ENCODE measurements around the gene KCNMB2. TPM values are rescaled to one million over a fixed set of nuclear protein-coding genes. Genes with fewer than 3 reads are reported as not detected.
"Not testable (repeated sequence)": the region's sequence is repeated elsewhere in the genome, so short reads cannot be mapped to it uniquely, and the experiment has no call there.

KCNMB2 gene
- total RNA-seq, 1 donor = 1.1 TPM

GRCh38 chr3:178850450-178851190 lies 314.4 kb downstream of the KCNMB2 start:
- Histone ChIP-seq H3K4me2 (ENCODE audit: insufficient read depth, low read length) (no peak overlapping the region), H3K9me3 (ENCODE audit: low read depth, low read length) (no peaks in the 10 kb centered on the region), H3K4me1 (ENCODE audit: insufficient read depth, low read length) (peaks cover 22% of the 10 kb centered on the region), H4K20me1 (ENCODE audit: insufficient read depth, low read length) (no peaks in the 10 kb centered on the region), H3K36me3 (ENCODE audit: insufficient read depth, low read length) (no peaks in the 10 kb centered on the region), H3K27me3 (ENCODE audit: insufficient read depth, low read length) (no peaks in the 10 kb centered on the region), H3K4me3 (ENCODE audit: insufficient read depth, low read length) (no peak overlapping the region), H3K79me2 (ENCODE audit: insufficient read depth, low read length) (no peaks in the 10 kb centered on the region), H2AFZ (ENCODE audit: low read length) (no peak overlapping the region), H3K27ac (ENCODE audit: low read depth, low read length) (no peak overlapping the region)
- DNase-seq (ENCODE audit: insufficient read length, low spot score, missing footprints) = no peak
- no peak for TF ChIP-seq CTCF (IDR thresholded peaks at IDR 0.05; ENCODE audit: extremely low read depth, low read depth, low read length)

DNA sequence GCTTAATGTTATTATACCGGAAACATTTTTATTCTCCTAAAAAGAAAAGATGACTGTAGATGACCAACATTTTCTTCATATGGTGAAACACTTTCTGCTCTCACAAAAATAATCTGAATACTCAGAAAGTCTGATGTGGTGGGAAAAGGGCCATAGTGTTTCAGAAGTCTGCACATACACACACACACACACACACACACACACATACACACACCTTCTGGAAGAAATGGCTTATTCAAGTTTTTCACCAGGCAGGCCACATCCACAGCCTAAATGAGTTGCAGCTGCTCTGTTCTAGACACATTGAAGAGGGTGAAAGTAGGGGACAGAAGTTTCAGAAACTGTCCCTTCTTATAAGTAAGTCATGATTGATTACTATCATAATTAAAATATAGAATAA lies 315.3 kb downstream of the KCNMB2 start:
- Histone ChIP-seq H4K20me1 (ENCODE audit: insufficient read depth, low read length) (no peaks in the 10 kb centered on the region), H3K4me2 (ENCODE audit: insufficient read depth, low read length) (no peak overlapping the region), H3K27ac (ENCODE audit: low read depth, low read length) (no peak overlapping the region), H3K9me3 (ENCODE audit: low read depth, low read length) (no peaks in the 10 kb centered on the region), H3K36me3 (ENCODE audit: insufficient read depth, low read length) (no peaks in the 10 kb centered on the region), H3K27me3 (ENCODE audit: insufficient read depth, low read length) (no peaks in the 10 kb centered on the region), H3K4me3 (ENCODE audit: insufficient read depth, low read length) (no peak overlapping the region), H3K79me2 (ENCODE audit: insufficient read depth, low read length) (no peaks in the 10 kb centered on the region), H3K4me1 (ENCODE audit: insufficient read depth, low read length) (peaks cover 18% of the 10 kb centered on the region), H2AFZ (ENCODE audit: low read length) (no peak overlapping the region)
- no peak for DNase-seq (ENCODE audit: insufficient read length, low spot score, missing footprints)
- TF ChIP-seq CTCF (IDR thresholded peaks at IDR 0.05; ENCODE audit: extremely low read depth, low read depth, low read length) = no peak

DNA sequence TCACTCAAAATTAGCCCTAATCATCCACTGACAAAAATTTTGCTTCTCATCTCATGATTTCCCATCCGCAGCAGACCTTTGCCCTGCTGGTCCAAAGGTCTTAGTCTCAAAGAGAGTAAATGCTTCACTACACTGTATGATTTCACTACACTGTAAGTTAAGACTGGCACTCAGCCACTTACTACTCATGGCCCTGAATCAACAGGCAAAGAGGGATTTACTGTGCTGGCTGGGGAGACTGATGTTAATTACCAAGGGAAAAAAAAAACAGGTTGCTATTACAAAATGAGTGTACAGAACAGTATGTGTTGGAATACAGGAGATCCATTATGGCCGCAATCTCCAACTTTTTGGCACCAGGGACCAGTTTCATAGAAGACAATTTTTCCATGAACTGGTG lies 320.6 kb downstream of the KCNMB2 start:
- no peaks in the 10 kb centered on the region for H4K20me1 ChIP-seq (ENCODE audit: insufficient read depth, low read length)
- no peaks in the 10 kb centered on the region for H3K4me1 ChIP-seq (ENCODE audit: insufficient read depth, low read length)
- H3K36me3 ChIP-seq (ENCODE audit: insufficient read depth, low read length) = no peaks in the 10 kb centered on the region
- H3K27ac ChIP-seq (ENCODE audit: low read depth, low read length) = no peak overlapping the region
- DNase-seq (ENCODE audit: insufficient read length, low spot score, missing footprints) = no peak
- no peaks in the 10 kb centered on the region for H3K9me3 ChIP-seq (ENCODE audit: low read depth, low read length)
- H3K27me3 ChIP-seq (ENCODE audit: insufficient read depth, low read length) = no peaks in the 10 kb centered on the region
- no peak for TF ChIP-seq CTCF (IDR thresholded peaks at IDR 0.05; ENCODE audit: extremely low read depth, low read depth, low read length)
- no peak overlapping the region for H2AFZ ChIP-seq (ENCODE audit: low read length)
- no peaks in the 10 kb centered on the region for H3K79me2 ChIP-seq (ENCODE audit: insufficient read depth, low read length)
- H3K4me3 ChIP-seq (ENCODE audit: insufficient read depth, low read length) = no peak overlapping the region
- H3K4me2 ChIP-seq (ENCODE audit: insufficient read depth, low read length) = no peak overlapping the region

DNA sequence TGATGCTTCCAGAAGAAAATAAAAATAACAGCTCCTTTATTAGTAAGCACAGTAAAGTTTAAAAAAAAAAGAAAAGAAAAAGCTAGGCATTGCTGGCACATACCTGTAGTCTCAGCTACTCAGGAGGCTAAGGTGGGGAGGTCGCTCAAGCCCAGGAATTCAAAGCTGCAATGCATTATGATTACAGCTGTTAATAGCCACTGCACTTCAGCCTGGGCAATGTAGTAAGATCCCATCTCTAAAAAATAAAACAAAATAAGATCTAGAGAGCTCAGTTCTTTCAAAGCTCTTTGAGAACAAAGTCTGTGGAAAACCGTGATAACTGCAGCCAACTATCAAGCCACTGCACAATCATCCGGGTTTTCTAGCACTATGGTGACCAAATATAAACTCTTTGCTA lies 323.1 kb downstream of the KCNMB2 start:
- Histone ChIP-seq H3K27ac (ENCODE audit: low read depth, low read length) (no peak overlapping the region), H3K27me3 (ENCODE audit: insufficient read depth, low read length) (no peaks in the 10 kb centered on the region), H2AFZ (ENCODE audit: low read length) (no peak overlapping the region), H3K79me2 (ENCODE audit: insufficient read depth, low read length) (no peaks in the 10 kb centered on the region), H3K4me1 (ENCODE audit: insufficient read depth, low read length) (no peaks in the 10 kb centered on the region), H4K20me1 (ENCODE audit: insufficient read depth, low read length) (no peaks in the 10 kb centered on the region), H3K36me3 (ENCODE audit: insufficient read depth, low read length) (no peaks in the 10 kb centered on the region), H3K4me3 (ENCODE audit: insufficient read depth, low read length) (no peak overlapping the region), H3K4me2 (ENCODE audit: insufficient read depth, low read length) (no peak overlapping the region), H3K9me3 (ENCODE audit: low read depth, low read length) (no peaks in the 10 kb centered on the region)
- no peak for DNase-seq (ENCODE audit: insufficient read length, low spot score, missing footprints)
- no peak for TF ChIP-seq CTCF (IDR thresholded peaks at IDR 0.05; ENCODE audit: extremely low read depth, low read depth, low read length)

- not testable (repeated sequence) for H3K4me1 ChIP-seq (ENCODE audit: insufficient read depth, low read length); H3K9me3 ChIP-seq (ENCODE audit: low read depth, low read length); H3K79me2 ChIP-seq (ENCODE audit: insufficient read depth, low read length); H2AFZ ChIP-seq (ENCODE audit: low read length); H3K27ac ChIP-seq (ENCODE audit: low read depth, low read length); H3K27me3 ChIP-seq (ENCODE audit: insufficient read depth, low read length); H3K36me3 ChIP-seq (ENCODE audit: insufficient read depth, low read length); DNase-seq (ENCODE audit: insufficient read length, low spot score, missing footprints); H3K4me3 ChIP-seq (ENCODE audit: insufficient read depth, low read length); H3K4me2 ChIP-seq (ENCODE audit: insufficient read depth, low read length); H4K20me1 ChIP-seq (ENCODE audit: insufficient read depth, low read length)
These were observed 323.7 kb downstream of the KCNMB2 start for GRCh38 chr3:178859900-178860436.
